GM21576 (cell line): ENCODE measurements around the gene IL1R2.

Source experiments
- ATAC-seq: cut with Tn5 transposase; IDR thresholded peaks from one replicate; pipeline ENCODE4 v1.9.1; 2021; ENCODE audit warnings: mild to moderate bottlenecking, moderate library complexity; ENCODE audit not compliant: unreplicated experiment

The IL1R2 gene

GRCh38 chr2:102037681-102038080 is 45.9 kb downstream of the IL1R2 start:
- no peak for ATAC-seq

- no peak for ATAC-seq
Observed at GRCh38 chr2:102040229-102040628, 48.5 kb downstream of the IL1R2 start.

- no peak for ATAC-seq
Observed at GRCh38 chr2:102041351-102041750, 49.6 kb downstream of the IL1R2 start.

GRCh38 chr2:102042196-102043081 is 50.7 kb downstream of the IL1R2 start:
- no peak for ATAC-seq

- no peak for ATAC-seq
Observed at GRCh38 chr2:102043560-102043959, 51.8 kb downstream of the IL1R2 start.

GRCh38 chr2:102044235-102044896 is 52.6 kb downstream of the IL1R2 start:
- no peak for ATAC-seq

GRCh38 chr2:102044967-102045489 is 53.3 kb downstream of the IL1R2 start:
- no peak for ATAC-seq

- ATAC-seq: no peak
Observed at GRCh38 chr2:102045697-102046096, 53.9 kb downstream of the IL1R2 start.

GRCh38 chr2:102046135-102046986 is 54.6 kb downstream of the IL1R2 start:
- ATAC-seq: no peak

GRCh38 chr2:102048465-102048864 is 56.7 kb downstream of the IL1R2 start:
- ATAC-seq: no peak

- ATAC-seq: no peak
Observed at GRCh38 chr2:102049756-102050443, 58.1 kb downstream of the IL1R2 start.

- no peak for ATAC-seq
Observed at GRCh38 chr2:102050854-102051391, 59.2 kb downstream of the IL1R2 start.

GRCh38 chr2:102051692-102052277 is 60.0 kb downstream of the IL1R2 start:
- no peak for ATAC-seq

GRCh38 chr2:102052365-102052764 is 60.6 kb downstream of the IL1R2 start:
- ATAC-seq: no peak

- ATAC-seq: no peak
Observed at GRCh38 chr2:102053096-102053495, 61.3 kb downstream of the IL1R2 start.

GRCh38 chr2:102055346-102055990 is 63.7 kb downstream of the IL1R2 start:
- ATAC-seq: no peak

GRCh38 chr2:102056079-102056581 is 64.4 kb downstream of the IL1R2 start:
- ATAC-seq: no peak

- no peak for ATAC-seq
Observed at GRCh38 chr2:102057502-102058292, 65.9 kb downstream of the IL1R2 start.
